Measurements from ENCODE around the gene TNFSF4.

- TF ChIP-seq POLR2AphosphoS5 (IDR thresholded peaks at IDR 0.05) (no peak), POLR2A (IDR thresholded peaks at IDR 0.05) (no peak), EP300 (IDR thresholded peaks at IDR 0.05) (no peak)
- TF ChIP-seq, protein P1, sequence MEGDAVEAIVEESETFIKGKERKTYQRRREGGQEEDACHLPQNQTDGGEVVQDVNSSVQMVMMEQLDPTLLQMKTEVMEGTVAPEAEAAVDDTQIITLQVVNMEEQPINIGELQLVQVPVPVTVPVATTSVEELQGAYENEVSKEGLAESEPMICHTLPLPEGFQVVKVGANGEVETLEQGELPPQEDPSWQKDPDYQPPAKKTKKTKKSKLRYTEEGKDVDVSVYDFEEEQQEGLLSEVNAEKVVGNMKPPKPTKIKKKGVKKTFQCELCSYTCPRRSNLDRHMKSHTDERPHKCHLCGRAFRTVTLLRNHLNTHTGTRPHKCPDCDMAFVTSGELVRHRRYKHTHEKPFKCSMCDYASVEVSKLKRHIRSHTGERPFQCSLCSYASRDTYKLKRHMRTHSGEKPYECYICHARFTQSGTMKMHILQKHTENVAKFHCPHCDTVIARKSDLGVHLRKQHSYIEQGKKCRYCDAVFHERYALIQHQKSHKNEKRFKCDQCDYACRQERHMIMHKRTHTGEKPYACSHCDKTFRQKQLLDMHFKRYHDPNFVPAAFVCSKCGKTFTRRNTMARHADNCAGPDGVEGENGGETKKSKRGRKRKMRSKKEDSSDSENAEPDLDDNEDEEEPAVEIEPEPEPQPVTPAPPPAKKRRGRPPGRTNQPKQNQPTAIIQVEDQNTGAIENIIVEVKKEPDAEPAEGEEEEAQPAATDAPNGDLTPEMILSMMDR (IDR thresholded peaks at IDR 0.05), result peak in 3 of 7 experiments; percentile 24 to 63 (median 46)
Measured at GRCh38 chr1:173255214-173255813, 48.2 kb upstream of the TNFSF4 start.
